Endometrium (tissue), 2 donors: ENCODE results near the gene ETS2.

Experiments
- FAIRE-seq: peaks from 2 replicates; lab custom pipeline; 2012; peaks lifted over from hg19 to GRCh38; lab: Jason Lieb, UNC
- donor health status: control.
- donor health status: control.

The ETS2 gene

GRCh38 chr21:38805328-38806152 is at the start of gene ETS2:
ETS2 (plus strand) TSS chr21:38805929; CDS start chr21:38810035, 4,106 bp downstream.
- no peak for FAIRE-seq

GRCh38 chr21:38756746-38757145 is 49.0 kb upstream of the ETS2 start:
- no peak for FAIRE-seq

- no peak for FAIRE-seq
Measured at GRCh38 chr21:38758501-38759214, 47.1 kb upstream of the ETS2 start.

GRCh38 chr21:38759413-38759812 is 46.3 kb upstream of the ETS2 start:
- no peak for FAIRE-seq

GRCh38 chr21:38760017-38760761 is 45.5 kb upstream of the ETS2 start:
- FAIRE-seq: no peak

GRCh38 chr21:38760762-38761155 is 45.0 kb upstream of the ETS2 start:
- no peak for FAIRE-seq

- FAIRE-seq: no peak
Measured at GRCh38 chr21:38761531-38761930, 44.2 kb upstream of the ETS2 start.

- FAIRE-seq: no peak
Measured at GRCh38 chr21:38765056-38765455, 40.7 kb upstream of the ETS2 start.

- no peak for FAIRE-seq
Measured at GRCh38 chr21:38766987-38767722, 38.6 kb upstream of the ETS2 start.

- no peak for FAIRE-seq
Measured at GRCh38 chr21:38768471-38769063, 37.2 kb upstream of the ETS2 start.

GRCh38 chr21:38769191-38769780 is 36.4 kb upstream of the ETS2 start:
- FAIRE-seq: no peak

- FAIRE-seq: no peak
Measured at GRCh38 chr21:38770660-38771059, 35.1 kb upstream of the ETS2 start.

GRCh38 chr21:38771536-38771935 is 34.2 kb upstream of the ETS2 start:
- FAIRE-seq: no peak

GRCh38 chr21:38772646-38773045 is 33.1 kb upstream of the ETS2 start:
- no peak for FAIRE-seq

- peak; percentile 97 for FAIRE-seq
Measured at GRCh38 chr21:38773099-38774061, 32.3 kb upstream of the ETS2 start.

GRCh38 chr21:38774152-38774551 is 31.6 kb upstream of the ETS2 start:
- FAIRE-seq: no peak

- no peak for FAIRE-seq
Measured at GRCh38 chr21:38774586-38775285, 31.0 kb upstream of the ETS2 start.

GRCh38 chr21:38775733-38776132 is 30.0 kb upstream of the ETS2 start:
- no peak for FAIRE-seq

- FAIRE-seq: no peak
Measured at GRCh38 chr21:38777015-38777414, 28.7 kb upstream of the ETS2 start.
